HL-60 (cell line): ENCODE data around the gene FAM120A.

ENCODE experiments used
- TF ChIP-seq, protein P1 (sequence below): IDR thresholded peaks from one replicate; pipeline ENCODE4 v1.5.1; 2011; ENCODE audit warnings: low read length, control low read depth, inconsistent platforms; ENCODE audit not compliant: insufficient read depth
- TF ChIP-seq, protein P2 (sequence below): IDR thresholded peaks from 2 replicates; pipeline ENCODE4 v1.6.1; 2012; ENCODE audit warnings: low read depth; ENCODE audit not compliant: insufficient replicate concordance

DNA sequence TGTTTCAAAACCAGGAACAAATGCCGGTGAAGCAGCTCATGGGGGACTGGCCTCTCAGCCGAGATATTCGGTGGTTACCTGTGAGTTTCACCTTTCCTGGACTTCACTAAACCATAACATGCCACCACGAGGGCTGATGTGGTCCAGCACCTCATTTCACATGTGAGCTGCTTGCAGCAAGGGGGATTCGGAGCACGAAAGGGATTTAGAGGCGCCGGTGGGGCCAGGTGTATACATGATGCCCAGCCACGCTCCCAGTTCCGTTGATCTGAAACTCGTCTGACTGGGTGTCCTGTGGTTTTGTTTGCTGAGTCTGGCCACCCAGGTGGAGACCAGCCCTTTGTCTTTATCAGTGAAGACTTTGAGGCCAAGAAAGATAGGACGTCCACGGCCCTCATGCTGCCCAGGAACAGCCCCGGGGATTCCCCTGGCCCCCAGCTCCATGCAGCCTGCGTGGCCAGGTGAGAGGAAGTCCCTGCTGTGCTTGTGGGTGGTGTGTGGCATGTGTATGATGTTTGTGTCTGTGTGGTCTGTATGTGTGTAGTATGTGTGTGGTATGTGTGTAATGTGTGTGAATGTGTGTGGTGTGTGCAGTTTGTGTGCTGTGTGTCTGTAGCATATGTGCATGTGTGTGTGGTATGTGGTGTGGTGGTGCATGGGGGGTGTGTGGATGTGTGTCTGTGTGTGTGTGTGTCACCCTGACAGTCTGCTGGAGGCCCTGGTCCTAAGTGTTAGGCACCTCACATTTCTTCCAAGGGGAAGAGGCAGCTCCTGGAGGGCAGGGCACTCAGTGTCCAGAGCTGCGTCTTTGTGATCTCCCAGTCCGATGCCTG lies 148.3 kb downstream of the FAM120A start:
- TF ChIP-seq, protein P1, sequence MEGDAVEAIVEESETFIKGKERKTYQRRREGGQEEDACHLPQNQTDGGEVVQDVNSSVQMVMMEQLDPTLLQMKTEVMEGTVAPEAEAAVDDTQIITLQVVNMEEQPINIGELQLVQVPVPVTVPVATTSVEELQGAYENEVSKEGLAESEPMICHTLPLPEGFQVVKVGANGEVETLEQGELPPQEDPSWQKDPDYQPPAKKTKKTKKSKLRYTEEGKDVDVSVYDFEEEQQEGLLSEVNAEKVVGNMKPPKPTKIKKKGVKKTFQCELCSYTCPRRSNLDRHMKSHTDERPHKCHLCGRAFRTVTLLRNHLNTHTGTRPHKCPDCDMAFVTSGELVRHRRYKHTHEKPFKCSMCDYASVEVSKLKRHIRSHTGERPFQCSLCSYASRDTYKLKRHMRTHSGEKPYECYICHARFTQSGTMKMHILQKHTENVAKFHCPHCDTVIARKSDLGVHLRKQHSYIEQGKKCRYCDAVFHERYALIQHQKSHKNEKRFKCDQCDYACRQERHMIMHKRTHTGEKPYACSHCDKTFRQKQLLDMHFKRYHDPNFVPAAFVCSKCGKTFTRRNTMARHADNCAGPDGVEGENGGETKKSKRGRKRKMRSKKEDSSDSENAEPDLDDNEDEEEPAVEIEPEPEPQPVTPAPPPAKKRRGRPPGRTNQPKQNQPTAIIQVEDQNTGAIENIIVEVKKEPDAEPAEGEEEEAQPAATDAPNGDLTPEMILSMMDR: no peak
- TF ChIP-seq, protein P2, sequence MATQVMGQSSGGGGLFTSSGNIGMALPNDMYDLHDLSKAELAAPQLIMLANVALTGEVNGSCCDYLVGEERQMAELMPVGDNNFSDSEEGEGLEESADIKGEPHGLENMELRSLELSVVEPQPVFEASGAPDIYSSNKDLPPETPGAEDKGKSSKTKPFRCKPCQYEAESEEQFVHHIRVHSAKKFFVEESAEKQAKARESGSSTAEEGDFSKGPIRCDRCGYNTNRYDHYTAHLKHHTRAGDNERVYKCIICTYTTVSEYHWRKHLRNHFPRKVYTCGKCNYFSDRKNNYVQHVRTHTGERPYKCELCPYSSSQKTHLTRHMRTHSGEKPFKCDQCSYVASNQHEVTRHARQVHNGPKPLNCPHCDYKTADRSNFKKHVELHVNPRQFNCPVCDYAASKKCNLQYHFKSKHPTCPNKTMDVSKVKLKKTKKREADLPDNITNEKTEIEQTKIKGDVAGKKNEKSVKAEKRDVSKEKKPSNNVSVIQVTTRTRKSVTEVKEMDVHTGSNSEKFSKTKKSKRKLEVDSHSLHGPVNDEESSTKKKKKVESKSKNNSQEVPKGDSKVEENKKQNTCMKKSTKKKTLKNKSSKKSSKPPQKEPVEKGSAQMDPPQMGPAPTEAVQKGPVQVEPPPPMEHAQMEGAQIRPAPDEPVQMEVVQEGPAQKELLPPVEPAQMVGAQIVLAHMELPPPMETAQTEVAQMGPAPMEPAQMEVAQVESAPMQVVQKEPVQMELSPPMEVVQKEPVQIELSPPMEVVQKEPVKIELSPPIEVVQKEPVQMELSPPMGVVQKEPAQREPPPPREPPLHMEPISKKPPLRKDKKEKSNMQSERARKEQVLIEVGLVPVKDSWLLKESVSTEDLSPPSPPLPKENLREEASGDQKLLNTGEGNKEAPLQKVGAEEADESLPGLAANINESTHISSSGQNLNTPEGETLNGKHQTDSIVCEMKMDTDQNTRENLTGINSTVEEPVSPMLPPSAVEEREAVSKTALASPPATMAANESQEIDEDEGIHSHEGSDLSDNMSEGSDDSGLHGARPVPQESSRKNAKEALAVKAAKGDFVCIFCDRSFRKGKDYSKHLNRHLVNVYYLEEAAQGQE: no peak
